NCI-H2107 (cell line): ENCODE data around the gene RPP38.

ENCODE experiments used
- DNase-seq: peaks from one replicate; lab custom pipeline; 2025; lab: John Stamatoyannopoulos, UW

RPP38 gene

GRCh38 chr10:15097011-15097812 lies at the start of gene RPP38:
Gene RPP38 (plus strand): TSS chr10:15097355. CDS start chr10:15103315, 5,960 bp downstream.
- DNase-seq: peak; percentile 40

- no peak for DNase-seq
These were observed 47.6 kb upstream of the RPP38 start for GRCh38 chr10:15049533-15049932.

- DNase-seq: no peak
These were observed 45.0 kb upstream of the RPP38 start for GRCh38 chr10:15052121-15052520.

GRCh38 chr10:15053061-15053460 lies 44.1 kb upstream of the RPP38 start:
- no peak for DNase-seq

- no peak for DNase-seq
These were observed 38.5 kb upstream of the RPP38 start for GRCh38 chr10:15058689-15059088.

GRCh38 chr10:15059914-15060313 lies 37.2 kb upstream of the RPP38 start:
- DNase-seq: no peak

- no peak for DNase-seq
These were observed 36.5 kb upstream of the RPP38 start for GRCh38 chr10:15060638-15061037.

GRCh38 chr10:15067154-15067553 lies 30.0 kb upstream of the RPP38 start:
- no peak for DNase-seq

GRCh38 chr10:15068802-15069201 lies 28.4 kb upstream of the RPP38 start:
- DNase-seq: no peak

GRCh38 chr10:15069230-15069629 lies 27.9 kb upstream of the RPP38 start:
- no peak for DNase-seq

- no peak for DNase-seq
These were observed 24.8 kb upstream of the RPP38 start for GRCh38 chr10:15072358-15072757.

- no peak for DNase-seq
These were observed 21.7 kb upstream of the RPP38 start for GRCh38 chr10:15075421-15075820.

- no peak for DNase-seq
These were observed 13.3 kb upstream of the RPP38 start for GRCh38 chr10:15083674-15084501.

- DNase-seq: peak; percentile 31
These were observed 12.6 kb upstream of the RPP38 start for GRCh38 chr10:15084502-15084922.

GRCh38 chr10:15088428-15089261 lies 8.5 kb upstream of the RPP38 start, which contains the start of gene ACBD7:
Gene ACBD7 (minus strand): TSS chr10:15088776. CDS start chr10:15088728, 48 bp downstream.
- peak; percentile 64 for DNase-seq

- no peak for DNase-seq
These were observed 5.7 kb upstream of the RPP38 start for GRCh38 chr10:15091418-15091817.

GRCh38 chr10:15092855-15093408 lies 4.2 kb upstream of the RPP38 start:
- DNase-seq: no peak

- DNase-seq: no peak
These were observed 519 bp upstream of the RPP38 start for GRCh38 chr10:15096661-15097010.

GRCh38 chr10:15099886-15100285 lies 2.7 kb downstream of the RPP38 start:
- DNase-seq: no peak

GRCh38 chr10:15103513-15103912 lies 6.4 kb downstream of the RPP38 start:
- no peak for DNase-seq

GRCh38 chr10:15106352-15107013 lies 9.3 kb downstream of the RPP38 start:
- DNase-seq: peak; percentile 0
